ENCODE data around the gene SLC38A8. TPM values are rescaled to one million over a fixed set of nuclear protein-coding genes. Genes with fewer than 3 reads are reported as not detected.

The SLC38A8 gene
- total RNA-seq, result not detected

DNA sequence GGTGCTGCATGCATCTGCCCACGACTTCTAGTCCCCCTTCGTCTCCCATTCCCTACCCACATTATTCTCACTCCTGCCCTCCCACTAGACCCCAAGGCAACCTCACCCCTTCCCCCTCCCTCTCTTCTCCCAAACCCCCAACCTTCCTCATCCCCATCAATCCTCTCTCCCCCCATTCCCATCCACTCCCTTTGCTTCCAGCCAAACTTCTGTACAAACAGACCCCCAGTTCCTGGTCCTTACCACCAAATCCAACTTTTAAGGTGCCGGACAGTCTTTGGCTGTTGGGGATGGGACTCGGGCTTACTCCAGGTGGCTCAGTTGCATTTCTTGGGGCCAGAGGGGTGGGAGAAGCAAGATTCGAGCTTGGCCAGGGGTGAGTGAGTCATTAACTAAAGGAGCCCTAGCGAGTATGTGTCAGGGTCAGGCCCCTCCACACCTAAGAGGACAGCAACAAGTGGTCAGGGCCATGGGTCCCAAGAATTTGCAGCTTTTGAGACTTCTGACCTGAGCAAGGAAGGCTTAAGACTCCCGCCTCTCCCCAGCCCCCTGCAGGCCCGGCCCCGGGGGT lies at the start of gene SLC38A8:
Gene SLC38A8 (minus strand): TSS at position 488 of the 571 bp plus-strand sequence. CDS start 638 bp downstream, outside the sequence.
- Mint-ChIP-seq H3K36me3 (ENCODE audit: low read depth) (no peaks in the 10 kb centered on the region), H3K27me3 (peaks cover 15% of the 10 kb centered on the region), H3K9me3 (no peaks in the 10 kb centered on the region), H3K27ac (no peak within 1 kb of the TSS), H3K4me1 (no peaks in the 10 kb centered on the region), H3K4me3 (no peak within 1 kb of the TSS)
- ChIA-PET POLR2A (no interaction called here), CTCF (no interaction called here)
- no peak for DNase-seq

GRCh38 chr16:84091460-84091859 lies 48.9 kb upstream of the SLC38A8 start:
- no peak for DNase-seq
- H3K36me3 Mint-ChIP-seq (ENCODE audit: low read depth), result peaks cover 56% of the 10 kb centered on the region
- H3K27ac Mint-ChIP-seq, result no peak overlapping the region
- peaks cover 37% of the 10 kb centered on the region for H3K4me1 Mint-ChIP-seq
- H3K4me3 Mint-ChIP-seq, result no peak overlapping the region
- POLR2A ChIA-PET, result no interaction called here
- no peaks in the 10 kb centered on the region for H3K27me3 Mint-ChIP-seq
- no peaks in the 10 kb centered on the region for H3K9me3 Mint-ChIP-seq
- CTCF ChIA-PET, result interaction anchor here (1.0 kb wide), 1 partner anchor 9 kb away, joined by 5 read pairs; no protein-coding TSS in a partner anchor

DNA sequence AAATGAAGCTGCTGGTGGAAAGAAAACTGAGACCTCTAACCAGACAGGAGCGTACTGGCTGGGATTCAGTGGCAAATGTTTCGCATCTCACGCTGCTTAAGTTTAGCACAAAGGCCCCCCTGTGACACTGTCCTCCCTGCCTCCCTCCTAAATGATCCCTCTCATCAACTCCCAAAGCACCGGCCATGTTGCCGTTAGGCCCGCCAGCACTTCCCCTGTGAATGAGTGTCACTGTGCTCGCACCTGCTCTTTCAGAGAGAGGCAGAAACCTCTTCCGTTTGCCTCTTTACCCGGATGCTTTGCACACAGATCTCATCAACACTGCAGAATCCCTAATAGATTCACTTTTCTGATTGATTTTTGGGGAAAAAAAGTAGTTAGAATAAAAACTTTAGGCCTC lies 47.6 kb upstream of the SLC38A8 start:
- H3K9me3 Mint-ChIP-seq, result no peaks in the 10 kb centered on the region
- H3K27me3 Mint-ChIP-seq, result no peaks in the 10 kb centered on the region

GRCh38 chr16:84088695-84089395 lies 46.2 kb upstream of the SLC38A8 start:
- peak overlapping the region; percentile 52 for H3K27ac Mint-ChIP-seq
- no peaks in the 10 kb centered on the region for H3K9me3 Mint-ChIP-seq
- H3K27me3 Mint-ChIP-seq, result no peaks in the 10 kb centered on the region
- CTCF ChIA-PET, result interaction anchor here (0.9 to 4.9 kb wide), 7 partner anchors 28 to 627 kb away, joined by 3 to 26 read pairs (median 3); partner anchors contain the start of genes MBTPS1 and TAF1C
- peak; percentile 76 for DNase-seq
- H3K36me3 Mint-ChIP-seq (ENCODE audit: low read depth), result peaks cover 49% of the 10 kb centered on the region
- POLR2A ChIA-PET, result no interaction called here
- no peak overlapping the region for H3K4me3 Mint-ChIP-seq
- H3K4me1 Mint-ChIP-seq, result peaks cover 51% of the 10 kb centered on the region

More for the DNA sequence above, 47.6 kb upstream of the SLC38A8 start:
- H3K4me1 Mint-ChIP-seq, result peaks cover 45% of the 10 kb centered on the region
- H3K36me3 Mint-ChIP-seq (ENCODE audit: low read depth), result peaks cover 58% of the 10 kb centered on the region
- peak; percentile 20 for DNase-seq
- POLR2A ChIA-PET, result no interaction called here
- H3K4me3 Mint-ChIP-seq, result no peak overlapping the region
- CTCF ChIA-PET, result interaction anchor here (1.0 to 4.9 kb wide), 3 partner anchors 85 to 99 kb away, joined by 3 to 26 read pairs (median 3); partner anchors contain the start of gene TAF1C
- H3K27ac Mint-ChIP-seq, result peak overlapping the region; percentile 39

GRCh38 chr16:84087466-84088151 lies 45.0 kb upstream of the SLC38A8 start:
- CTCF ChIA-PET, result interaction anchor here (1.0 to 4.9 kb wide), 3 partner anchors 99 to 628 kb away, joined by 3 to 26 read pairs (median 3); partner anchors contain the start of gene TAF1C
- Mint-ChIP-seq H3K36me3 (ENCODE audit: low read depth) (peaks cover 46% of the 10 kb centered on the region), H3K4me3 (no peak overlapping the region), H3K4me1 (peaks cover 51% of the 10 kb centered on the region), H3K9me3 (no peaks in the 10 kb centered on the region), H3K27me3 (no peaks in the 10 kb centered on the region), H3K27ac (peak overlapping the region; percentile 7)
- POLR2A ChIA-PET, result no interaction called here
- DNase-seq, result no peak

DNA sequence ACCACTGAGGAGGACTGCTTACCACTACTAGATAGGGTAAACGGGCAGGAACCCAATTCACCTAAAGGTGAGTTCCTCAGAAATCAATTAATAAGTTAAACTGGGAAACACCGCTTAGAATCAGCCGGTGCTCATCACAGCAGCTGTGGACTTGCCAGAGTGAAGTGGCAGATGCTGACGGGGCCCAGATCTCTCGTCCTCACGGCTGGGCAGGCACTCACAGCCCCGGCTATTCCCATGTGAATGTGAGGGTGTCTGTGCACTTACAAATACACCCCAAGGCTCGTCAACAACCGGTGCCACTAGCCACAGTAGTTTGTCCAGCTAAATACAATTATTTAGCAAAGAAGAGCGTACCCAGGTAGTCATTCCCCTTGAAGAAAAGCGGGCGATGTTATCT lies 44.4 kb upstream of the SLC38A8 start:
- Mint-ChIP-seq H3K9me3 (no peaks in the 10 kb centered on the region), H3K4me3 (no peak overlapping the region), H3K27me3 (no peaks in the 10 kb centered on the region), H3K36me3 (ENCODE audit: low read depth) (peaks cover 45% of the 10 kb centered on the region), H3K27ac (no peak overlapping the region), H3K4me1 (peaks cover 51% of the 10 kb centered on the region)
- POLR2A ChIA-PET, result no interaction called here
- no peak for DNase-seq
- CTCF ChIA-PET, result interaction anchor here (4.9 kb wide), 1 partner anchor 100 kb away, joined by 26 read pairs; the partner anchor contains the start of gene TAF1C

DNA sequence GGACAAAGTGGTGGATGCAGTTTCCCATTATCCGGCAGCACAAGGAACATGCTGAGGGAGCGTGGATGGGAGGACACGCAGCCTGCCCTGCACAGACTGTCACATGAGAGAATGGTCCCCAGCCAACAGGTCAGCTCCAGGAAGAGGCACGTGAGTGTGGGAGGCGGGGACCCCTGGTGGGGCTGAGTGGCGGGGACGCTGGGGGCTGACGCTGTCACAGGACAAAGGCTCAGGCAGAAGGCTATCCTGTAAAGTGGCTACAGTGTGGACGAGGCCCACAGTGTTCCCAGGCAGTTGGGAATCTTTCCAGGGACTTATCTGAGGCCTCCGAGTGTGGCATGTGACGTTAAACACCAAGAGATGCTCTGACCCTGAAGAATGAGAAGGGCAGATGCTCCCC lies 43.7 kb upstream of the SLC38A8 start:
- Mint-ChIP-seq H3K27ac (no peak overlapping the region), H3K4me1 (peaks cover 51% of the 10 kb centered on the region), H3K4me3 (no peak overlapping the region), H3K36me3 (ENCODE audit: low read depth) (peaks cover 42% of the 10 kb centered on the region), H3K9me3 (no peaks in the 10 kb centered on the region), H3K27me3 (no peaks in the 10 kb centered on the region)
- CTCF ChIA-PET, result interaction anchor here (4.9 kb wide), 1 partner anchor 100 kb away, joined by 26 read pairs; the partner anchor contains the start of gene TAF1C
- POLR2A ChIA-PET, result interaction anchor here (0.6 kb wide), 1 partner anchor 98 kb away, joined by 3 read pairs; no protein-coding TSS in a partner anchor
- no peak for DNase-seq

DNA sequence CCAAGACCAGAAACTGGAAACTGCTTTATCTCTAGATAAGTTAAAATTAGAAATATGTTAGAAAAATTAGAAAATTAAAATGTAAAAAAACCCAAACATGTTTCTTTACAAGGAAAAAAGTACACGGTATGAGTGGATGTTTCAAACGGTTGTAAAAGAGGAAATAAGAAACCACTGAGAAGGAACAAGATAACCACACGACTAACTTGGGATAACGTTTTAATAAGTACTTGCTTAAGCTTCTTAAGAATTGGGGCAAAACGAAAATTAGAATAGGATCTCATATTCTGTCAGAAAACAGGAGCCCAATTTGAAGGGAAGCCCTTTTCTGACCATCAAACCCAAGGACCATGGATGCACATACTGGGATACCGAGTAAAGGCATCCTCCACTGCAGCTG lies 43.2 kb upstream of the SLC38A8 start:
- H3K4me1 Mint-ChIP-seq, result peaks cover 51% of the 10 kb centered on the region
- no peak overlapping the region for H3K27ac Mint-ChIP-seq
- ChIA-PET POLR2A (interaction anchor here (0.6 kb wide), 1 partner anchor 98 kb away, joined by 3 read pairs; no protein-coding TSS in a partner anchor), CTCF (interaction anchor here (0.9 to 4.9 kb wide), 3 partner anchors 18 to 101 kb away, joined by 3 to 26 read pairs (median 4); partner anchors contain the start of gene TAF1C)
- no peaks in the 10 kb centered on the region for H3K9me3 Mint-ChIP-seq
- no peaks in the 10 kb centered on the region for H3K27me3 Mint-ChIP-seq
- peak overlapping the region; percentile 23 for H3K4me3 Mint-ChIP-seq
- no peak for DNase-seq
- peaks cover 44% of the 10 kb centered on the region for H3K36me3 Mint-ChIP-seq (ENCODE audit: low read depth)

DNA sequence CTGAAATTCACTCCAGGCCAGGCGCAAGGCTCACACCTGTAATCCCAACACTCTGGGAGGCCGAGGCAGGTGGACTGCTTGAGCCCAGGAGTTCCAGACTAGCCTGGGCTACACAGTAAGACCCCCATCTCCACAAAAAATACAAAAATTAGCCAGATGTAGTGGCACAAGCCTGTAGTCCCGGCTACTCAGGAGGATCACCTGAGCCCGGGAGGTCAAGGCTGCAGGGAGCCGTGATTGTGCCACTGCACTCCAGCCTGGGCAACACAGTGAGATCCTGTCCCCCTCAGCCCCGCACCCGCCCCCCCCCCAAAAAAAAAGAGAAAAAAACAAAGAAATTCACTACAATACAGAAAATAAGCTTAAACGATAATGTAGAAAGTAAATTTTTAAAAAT lies 42.7 kb upstream of the SLC38A8 start:
- H3K36me3 Mint-ChIP-seq (ENCODE audit: low read depth), result peaks cover 46% of the 10 kb centered on the region
- no peak overlapping the region for H3K4me3 Mint-ChIP-seq
- DNase-seq, result no peak
- H3K27me3 Mint-ChIP-seq, result no peaks in the 10 kb centered on the region
- H3K27ac Mint-ChIP-seq, result no peak overlapping the region
- H3K4me1 Mint-ChIP-seq, result peaks cover 50% of the 10 kb centered on the region
- ChIA-PET CTCF (interaction anchor here (0.9 to 2.3 kb wide), 10 partner anchors 18 to 192 kb away, joined by 3 to 15 read pairs (median 4); partner anchors contain the start of genes MBTPS1 and TAF1C), POLR2A (interaction anchor here (0.6 kb wide), 1 partner anchor 10 kb away, joined by 3 read pairs; no protein-coding TSS in a partner anchor)
- H3K9me3 Mint-ChIP-seq, result no peaks in the 10 kb centered on the region

GRCh38 chr16:84084570-84085270 lies 42.1 kb upstream of the SLC38A8 start:
- ChIA-PET POLR2A (interaction anchor here (0.6 kb wide), 1 partner anchor 11 kb away, joined by 3 read pairs; no protein-coding TSS in a partner anchor), CTCF (interaction anchor here (0.8 to 2.3 kb wide), 13 partner anchors 18 to 192 kb away, joined by 3 to 15 read pairs (median 4); partner anchors contain the start of genes MBTPS1 and TAF1C)
- peak; percentile 83 for DNase-seq
- Mint-ChIP-seq H3K36me3 (ENCODE audit: low read depth) (peaks cover 44% of the 10 kb centered on the region), H3K4me1 (peaks cover 45% of the 10 kb centered on the region), H3K27me3 (no peaks in the 10 kb centered on the region), H3K9me3 (no peaks in the 10 kb centered on the region), H3K27ac (no peak overlapping the region), H3K4me3 (no peak overlapping the region)

GRCh38 chr16:84082835-84083569 lies 40.4 kb upstream of the SLC38A8 start:
- H3K36me3 Mint-ChIP-seq (ENCODE audit: low read depth), result peaks cover 35% of the 10 kb centered on the region
- no peak overlapping the region for H3K27ac Mint-ChIP-seq
- no peaks in the 10 kb centered on the region for H3K9me3 Mint-ChIP-seq
- DNase-seq, result no peak
- CTCF ChIA-PET, result interaction anchor here (0.8 to 1.7 kb wide), 3 partner anchors 17 to 104 kb away, joined by 3 to 6 read pairs (median 4); partner anchors contain the start of gene TAF1C
- H3K27me3 Mint-ChIP-seq, result no peaks in the 10 kb centered on the region
- POLR2A ChIA-PET, result no interaction called here
- no peak overlapping the region for H3K4me3 Mint-ChIP-seq
- peaks cover 28% of the 10 kb centered on the region for H3K4me1 Mint-ChIP-seq
